ENCODE results near the gene ZFPM1.

DNA sequence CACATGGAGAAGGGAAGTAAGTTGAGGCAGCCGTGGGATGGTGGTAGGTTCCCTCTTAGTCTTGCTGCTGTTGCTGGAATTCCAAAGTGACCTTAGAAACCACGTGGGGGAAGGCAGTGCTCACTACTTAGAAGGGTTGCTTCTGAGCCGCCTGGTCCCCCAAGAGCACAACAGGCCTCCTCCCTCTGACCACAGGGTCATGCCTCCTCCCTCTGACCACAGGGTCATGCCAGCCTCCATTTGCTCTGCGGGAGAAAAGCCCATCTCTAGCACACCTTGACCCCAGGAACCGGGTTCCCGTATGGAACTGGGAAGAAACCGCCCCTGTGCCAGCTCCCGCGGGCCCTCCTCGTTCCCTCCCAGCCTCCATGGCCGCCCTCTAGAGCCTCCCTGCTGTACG is 13.4 kb upstream of the ZFPM1 start:
- TF ChIP-seq CTCF (IDR thresholded peaks at IDR 0.05; ENCODE audit: low read depth, low read length) (no peak), EZH2phosphoT487 (IDR thresholded peaks at IDR 0.05; ENCODE audit: low read depth) (no peak)

Measured in OCI-LY3 (cell line).